GM18867 (cell line): ENCODE results near the gene PAN3.
A peak's percentile ranks its signal among the peaks of the same experiment; 100 is the strongest.

Experiments used
- ATAC-seq: cut with Tn5 transposase; IDR thresholded peaks from one replicate; pipeline ENCODE4 v1.9.1; 2021; ENCODE audit warnings: mild to moderate bottlenecking, moderate library complexity; ENCODE audit not compliant: unreplicated experiment

Gene PAN3

GRCh38 chr13:28204690-28205443 lies 66.5 kb downstream of the PAN3 start:
- ATAC-seq = peak; percentile 83

DNA sequence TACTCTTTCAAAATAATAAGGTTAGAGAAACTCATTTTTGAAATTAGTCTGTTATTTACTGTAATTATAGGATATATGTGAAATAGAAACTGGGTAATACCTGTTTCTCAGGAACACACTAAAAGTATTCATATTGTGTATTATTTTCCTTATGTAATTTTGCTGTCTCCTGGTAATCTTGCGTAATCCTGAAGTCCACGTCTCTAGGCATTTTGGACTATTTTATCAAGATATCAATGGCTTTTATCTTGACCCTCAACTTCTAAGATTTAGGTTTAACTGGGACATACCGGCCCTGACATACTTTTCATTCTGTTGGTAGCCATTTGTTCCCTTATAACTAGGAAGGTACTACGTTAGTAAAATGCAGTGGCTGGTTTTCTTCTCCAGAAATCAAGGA lies 80.3 kb downstream of the PAN3 start:
- ATAC-seq = no peak

GRCh38 chr13:28219408-28220099 lies 81.2 kb downstream of the PAN3 start:
- ATAC-seq = no peak

- ATAC-seq = no peak
Measured at GRCh38 chr13:28220166-28220565, 81.8 kb downstream of the PAN3 start.

DNA sequence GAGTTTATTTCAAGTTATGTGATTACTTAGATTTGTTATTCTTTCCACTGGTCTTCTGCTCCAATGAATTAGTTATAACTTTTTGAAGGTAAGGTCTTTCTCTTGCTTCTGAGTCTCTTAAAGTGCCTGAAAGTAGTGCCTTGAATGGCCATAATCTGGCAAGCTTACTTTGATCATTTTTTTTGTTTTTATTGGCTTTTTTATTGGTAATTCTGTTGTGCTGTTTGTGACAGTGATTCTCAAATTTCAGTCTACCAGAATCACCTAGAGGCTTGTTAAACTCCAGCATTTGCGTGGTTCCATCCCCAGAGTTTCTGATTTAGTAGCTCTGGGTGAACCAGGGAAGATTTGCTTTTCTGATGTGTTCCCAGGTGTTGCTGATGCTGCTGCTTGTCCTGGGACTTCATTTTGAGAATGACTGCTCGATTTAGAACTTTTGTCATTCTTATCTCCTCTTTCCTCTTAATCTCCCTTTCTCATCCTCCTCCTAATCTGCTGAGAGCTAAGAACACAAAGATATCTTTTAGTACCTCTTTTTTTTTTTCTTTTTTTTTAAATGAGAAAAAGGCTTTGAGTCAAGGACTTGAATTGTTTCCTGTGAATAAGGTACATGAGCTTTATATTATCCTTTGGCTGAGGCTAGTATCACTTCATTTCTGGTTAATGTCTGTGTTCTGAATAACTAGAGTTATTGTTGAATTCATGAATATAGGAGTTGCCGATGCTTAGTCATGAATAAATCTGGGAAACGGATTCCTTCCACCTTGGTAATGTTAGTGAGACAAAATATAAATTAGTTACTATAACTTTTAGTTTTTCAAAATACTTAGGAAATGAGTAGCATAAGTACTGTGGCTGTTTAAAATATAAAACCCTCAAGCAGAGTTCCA lies 91.4 kb downstream of the PAN3 start:
- ATAC-seq = no peak

GRCh38 chr13:28231642-28232041 lies 93.3 kb downstream of the PAN3 start:
- ATAC-seq = no peak

- ATAC-seq = no peak
Measured at GRCh38 chr13:28237944-28238343, 99.6 kb downstream of the PAN3 start.

- no peak for ATAC-seq
Measured at GRCh38 chr13:28239374-28239773, 101.0 kb downstream of the PAN3 start.

DNA sequence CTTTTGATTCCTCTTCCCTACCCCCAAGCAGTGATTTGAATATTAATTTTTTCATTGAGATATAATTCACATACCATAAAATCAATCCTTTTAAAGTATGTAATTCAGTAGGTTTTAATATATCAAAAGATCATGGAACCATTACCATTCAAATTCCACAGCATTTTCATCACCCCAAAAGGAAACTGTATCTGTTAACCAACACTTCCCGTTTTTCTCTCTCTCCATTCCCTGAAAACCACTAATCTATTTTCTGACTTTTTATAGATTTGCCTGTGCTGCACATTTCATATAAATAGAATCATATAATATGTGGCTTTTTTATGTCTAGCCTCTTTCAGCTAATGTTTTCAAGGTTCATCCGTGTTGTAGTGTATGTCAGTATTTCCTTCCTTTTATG lies 107.1 kb downstream of the PAN3 start:
- ATAC-seq = no peak

DNA sequence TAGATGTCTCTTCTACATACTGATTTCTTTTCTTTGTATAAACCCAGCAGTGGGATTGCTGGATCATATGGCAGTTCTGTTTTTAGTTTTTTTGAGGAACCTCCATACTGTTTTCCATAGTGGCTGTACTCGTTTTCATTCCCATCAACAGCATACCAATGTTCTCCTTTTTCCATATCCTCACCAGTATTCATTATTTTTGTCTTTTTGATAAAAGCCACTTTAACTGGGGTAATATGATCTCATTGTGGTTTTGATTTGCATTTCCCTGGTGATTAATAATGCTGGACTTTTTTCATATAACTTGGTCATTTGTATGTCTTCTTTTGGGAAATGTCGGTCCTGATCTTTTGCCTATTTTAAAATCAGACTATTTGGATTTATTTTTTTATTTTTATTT lies 108.5 kb downstream of the PAN3 start:
- ATAC-seq = no peak

- ATAC-seq = no peak
Measured at GRCh38 chr13:28248080-28248479, 109.7 kb downstream of the PAN3 start.

DNA sequence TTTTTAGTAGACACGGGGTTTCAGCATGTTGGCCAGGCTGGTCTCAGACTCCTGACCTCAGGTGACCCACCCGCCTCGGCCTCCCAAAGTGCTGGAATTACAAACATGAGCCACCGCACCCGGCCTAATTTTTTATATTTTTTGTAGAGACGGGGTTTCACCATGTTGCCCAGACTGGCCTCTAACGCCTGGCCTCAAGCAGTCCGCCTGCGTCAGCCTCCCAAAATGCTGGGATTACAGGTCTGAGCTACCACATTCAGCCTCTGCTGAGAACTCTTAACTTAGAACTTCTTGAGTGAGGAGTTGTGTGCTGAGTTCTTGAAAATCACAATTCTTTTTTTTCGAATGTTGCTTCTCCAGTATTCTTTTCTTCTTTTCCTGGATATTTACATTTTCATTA lies 112.2 kb downstream of the PAN3 start:
- no peak for ATAC-seq

DNA sequence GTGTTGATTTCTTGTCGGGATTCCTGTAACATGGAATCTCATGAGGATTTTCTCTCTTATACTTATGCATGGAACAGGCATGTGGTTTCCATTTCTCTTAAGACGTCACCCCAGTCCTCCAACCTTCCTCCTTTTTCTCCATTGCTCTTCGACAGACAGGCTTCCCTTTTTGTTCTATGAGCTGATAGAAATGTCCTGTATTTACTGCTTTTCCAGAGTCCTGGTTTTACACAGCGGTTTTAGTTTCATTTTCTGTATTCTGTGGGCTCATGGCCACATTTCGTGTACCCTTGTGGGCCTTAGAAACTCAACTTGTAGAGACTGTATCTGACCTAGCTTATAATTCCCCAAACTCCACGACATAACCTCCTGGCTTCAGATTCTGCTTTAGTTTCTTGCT lies 113.1 kb downstream of the PAN3 start:
- ATAC-seq = no peak

DNA sequence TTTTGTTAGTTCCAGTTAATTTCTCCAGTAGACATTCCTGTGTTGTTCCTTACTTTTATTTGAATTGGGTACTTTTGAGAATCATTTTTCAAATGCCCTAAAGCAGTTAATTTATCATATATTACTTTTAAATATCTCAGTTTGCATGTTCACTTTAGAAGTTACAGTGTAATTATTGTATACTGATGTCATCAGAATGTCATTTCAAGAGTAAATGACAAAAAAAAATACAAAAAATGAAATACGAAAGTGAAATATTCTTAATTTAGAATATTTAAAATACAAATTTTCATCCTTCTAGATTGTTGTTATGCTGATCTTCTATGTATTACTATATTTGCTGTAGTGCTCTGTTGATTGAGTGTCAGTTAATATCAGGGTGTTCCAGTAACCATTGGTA lies 114.2 kb downstream of the PAN3 start:
- no peak for ATAC-seq

GRCh38 chr13:28257305-28257704 lies 119.0 kb downstream of the PAN3 start:
- ATAC-seq = no peak

DNA sequence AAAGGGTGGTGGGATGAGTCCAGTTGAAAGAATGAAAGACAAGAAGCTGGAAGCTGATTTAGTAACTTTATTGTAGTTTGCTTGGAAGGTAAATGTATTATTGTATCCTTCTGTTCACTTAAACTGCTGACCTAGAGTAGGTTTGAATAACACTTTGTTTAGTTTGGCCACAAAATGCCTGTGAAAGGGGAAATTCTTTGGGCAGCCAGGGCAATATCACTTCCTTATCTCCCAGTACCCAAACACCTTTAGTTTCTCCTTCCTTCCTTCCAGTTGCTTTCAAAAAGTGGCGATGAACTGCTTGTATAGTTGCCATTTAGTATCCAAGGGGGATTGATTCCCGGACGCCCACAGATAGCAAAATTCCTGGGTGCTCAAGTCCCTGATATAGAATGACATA lies 120.1 kb downstream of the PAN3 start:
- no peak for ATAC-seq

- ATAC-seq = no peak
Measured at GRCh38 chr13:28267497-28267896, 129.2 kb downstream of the PAN3 start.

- ATAC-seq = peak; percentile 98
Measured at GRCh38 chr13:28268800-28269223, 130.5 kb downstream of the PAN3 start.

DNA sequence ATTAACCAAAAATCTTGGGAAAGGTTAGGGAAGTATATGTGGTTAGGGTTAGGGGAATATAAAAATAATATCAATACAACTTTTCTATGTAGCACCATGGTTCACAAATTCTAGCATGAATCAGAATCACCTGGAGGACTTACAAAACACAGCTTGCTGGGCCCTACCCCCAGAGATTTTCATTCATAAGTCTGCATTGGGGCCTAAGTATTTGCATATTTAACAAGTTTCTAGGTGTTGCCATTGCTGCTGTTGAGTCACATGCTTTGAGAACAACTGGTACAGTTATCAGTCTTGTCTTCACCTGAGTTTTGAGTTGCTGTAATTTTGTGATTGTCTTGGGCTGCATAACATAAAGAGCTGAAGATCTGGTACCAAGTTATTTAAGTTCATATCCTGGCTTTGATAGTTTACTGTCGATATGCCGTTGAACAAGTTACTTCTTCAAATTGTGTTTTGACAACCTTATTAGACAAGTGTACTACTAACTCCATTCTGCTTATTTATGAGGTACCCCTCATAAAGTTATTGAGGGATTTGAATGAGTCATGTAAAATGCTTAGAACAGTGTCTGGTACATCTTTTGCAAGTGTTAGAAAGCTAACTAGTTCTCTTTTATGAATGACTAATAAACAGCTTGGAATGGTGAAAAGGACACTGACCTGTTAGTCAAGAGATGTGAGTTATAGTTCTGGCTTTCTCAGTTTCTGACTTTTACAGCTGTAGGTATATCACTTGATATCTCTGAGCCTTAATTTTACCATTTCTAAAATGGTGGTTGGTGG lies 132.9 kb downstream of the PAN3 start:
- ATAC-seq = no peak

- ATAC-seq = no peak
Measured at GRCh38 chr13:28273919-28274318, 135.6 kb downstream of the PAN3 start.

GRCh38 chr13:28282451-28282850 lies 144.1 kb downstream of the PAN3 start:
- ATAC-seq = no peak
